Upper lobe of right lung (tissue), 1 donor: ENCODE measurements around the gene LRRC3B. TPM values are rescaled to one million over a fixed set of nuclear protein-coding genes. Genes with fewer than 3 reads are reported as not detected.

Source experiments
- ATAC-seq: fragments of 200-7000 bp; cut with Tn5 transposase; one replicate; pipeline ENCODE4 v1.9.1; 2020; ENCODE audit warnings: mild to moderate bottlenecking, moderate library complexity
- DNase-seq: peaks from one replicate; pipeline ENCODE4 v3.0.0-alpha.2; 2020
- H3K27ac ChIP-seq: fragments of 200-600 bp; one replicate; pipeline ENCODE4 v1.8.0; 2022
- H3K27me3 ChIP-seq: fragments of 200-600 bp; one replicate; pipeline ENCODE4 v1.8.0; 2022; ENCODE audit warnings: mild to moderate bottlenecking
- H3K36me3 ChIP-seq: fragments of 200-600 bp; one replicate; pipeline ENCODE4 v1.8.0; 2022
- H3K4me1 ChIP-seq: fragments of 200-600 bp; one replicate; pipeline ENCODE4 v1.8.0; 2022
- H3K4me3 ChIP-seq: fragments of 200-600 bp; one replicate; pipeline ENCODE4 v1.8.0; 2022; ENCODE audit warnings: mild to moderate bottlenecking
- H3K9me3 ChIP-seq: fragments of 200-600 bp; one replicate; pipeline ENCODE4 v1.8.0; 2022
- intact Hi-C: fragments of 100-400 bp; cut with DNase I; formaldehyde crosslinking; loops from one replicate; pipeline ENCODE4 v1.11.0; 2022
- total RNA-seq: library from RNA; stranded (reverse); fragmentation: NEBNext Ultra II Directional; extraction: Animal tissue kit (Norgen Biotek cat#: 25700); gene quantifications from one replicate; pipeline ENCODE4 v1.2.1, GENCODE V29; 2021
- TF ChIP-seq, protein P1 (sequence below): fragments of 200-600 bp; IDR thresholded peaks from one replicate; pipeline ENCODE4 v1.8.0; 2022; ENCODE audit warnings: antibody characterized with exemption
- donor health status: DM: no; HTN: yes; CAD: no; lungs with severe emphysema.

Gene LRRC3B
- total RNA-seq, 1 donor from 2014 or later: 0.09 TPM

DNA sequence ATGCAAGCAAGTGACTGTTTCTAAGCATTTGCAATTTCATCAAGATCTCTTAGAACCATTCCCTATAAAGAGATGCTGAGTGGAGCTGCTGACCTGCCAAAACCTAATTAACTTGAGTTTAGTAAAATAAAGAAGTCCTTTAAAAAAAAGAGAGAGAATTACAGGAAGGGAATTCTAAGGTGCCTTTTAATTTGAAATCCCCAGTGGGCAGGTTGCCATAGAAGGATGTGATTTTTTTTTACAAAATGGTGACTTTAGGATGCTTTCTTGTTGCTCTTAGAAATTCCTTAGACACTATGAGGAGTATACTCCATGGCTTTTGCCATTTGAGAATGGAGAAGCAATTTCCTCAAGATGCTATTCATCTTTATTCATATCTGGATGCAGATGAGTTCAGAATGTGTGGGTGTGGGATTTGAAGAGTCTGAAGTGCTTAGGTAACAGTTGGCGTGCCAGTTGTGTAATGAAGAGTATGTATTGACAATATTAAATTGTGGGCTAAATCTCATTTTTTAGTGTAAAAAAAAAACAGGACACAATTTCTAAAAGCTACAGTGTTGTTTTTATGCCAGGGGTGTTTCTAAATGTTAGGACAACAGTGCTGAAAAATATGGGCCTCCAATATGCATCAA lies 13.6 kb downstream of the LRRC3B start:
- no peaks in the 10 kb centered on the region for H3K27me3 ChIP-seq
- no peak overlapping the region for H3K27ac ChIP-seq
- no peaks in the 10 kb centered on the region for H3K4me1 ChIP-seq
- no peak overlapping the region for H3K4me3 ChIP-seq
- H3K36me3 ChIP-seq: no peaks in the 10 kb centered on the region
- TF ChIP-seq, protein P1, sequence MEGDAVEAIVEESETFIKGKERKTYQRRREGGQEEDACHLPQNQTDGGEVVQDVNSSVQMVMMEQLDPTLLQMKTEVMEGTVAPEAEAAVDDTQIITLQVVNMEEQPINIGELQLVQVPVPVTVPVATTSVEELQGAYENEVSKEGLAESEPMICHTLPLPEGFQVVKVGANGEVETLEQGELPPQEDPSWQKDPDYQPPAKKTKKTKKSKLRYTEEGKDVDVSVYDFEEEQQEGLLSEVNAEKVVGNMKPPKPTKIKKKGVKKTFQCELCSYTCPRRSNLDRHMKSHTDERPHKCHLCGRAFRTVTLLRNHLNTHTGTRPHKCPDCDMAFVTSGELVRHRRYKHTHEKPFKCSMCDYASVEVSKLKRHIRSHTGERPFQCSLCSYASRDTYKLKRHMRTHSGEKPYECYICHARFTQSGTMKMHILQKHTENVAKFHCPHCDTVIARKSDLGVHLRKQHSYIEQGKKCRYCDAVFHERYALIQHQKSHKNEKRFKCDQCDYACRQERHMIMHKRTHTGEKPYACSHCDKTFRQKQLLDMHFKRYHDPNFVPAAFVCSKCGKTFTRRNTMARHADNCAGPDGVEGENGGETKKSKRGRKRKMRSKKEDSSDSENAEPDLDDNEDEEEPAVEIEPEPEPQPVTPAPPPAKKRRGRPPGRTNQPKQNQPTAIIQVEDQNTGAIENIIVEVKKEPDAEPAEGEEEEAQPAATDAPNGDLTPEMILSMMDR: no peak
- H3K9me3 ChIP-seq: no peaks in the 10 kb centered on the region
- ATAC-seq: no peak
- intact Hi-C loops: no loop called here
- no peak for DNase-seq

DNA sequence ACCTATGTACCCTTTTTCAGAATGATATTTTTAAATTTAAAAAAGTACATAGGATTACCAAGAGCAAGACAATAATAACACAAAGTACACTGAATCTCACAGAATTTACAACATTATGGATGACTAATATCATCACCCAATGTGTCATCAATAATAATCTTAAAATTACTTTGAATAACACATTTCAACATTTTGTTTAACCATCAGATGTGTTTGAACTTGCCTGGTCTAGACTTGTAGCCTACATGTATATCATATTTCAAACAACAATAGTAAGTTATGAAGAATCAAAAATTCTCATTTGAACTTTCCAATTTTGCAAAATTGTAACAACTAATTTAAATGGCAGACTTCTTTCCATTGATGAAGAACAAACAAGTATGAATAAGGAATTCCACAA lies 15.1 kb downstream of the LRRC3B start:
- TF ChIP-seq, protein P1: no peak
- no peak for DNase-seq
- H3K9me3 ChIP-seq: no peaks in the 10 kb centered on the region
- H3K27me3 ChIP-seq: no peaks in the 10 kb centered on the region
- intact Hi-C loops: no loop called here
- no peaks in the 10 kb centered on the region for H3K36me3 ChIP-seq
- H3K4me1 ChIP-seq: no peaks in the 10 kb centered on the region
- H3K27ac ChIP-seq: no peak overlapping the region
- no peak for ATAC-seq
- H3K4me3 ChIP-seq: no peak overlapping the region

DNA sequence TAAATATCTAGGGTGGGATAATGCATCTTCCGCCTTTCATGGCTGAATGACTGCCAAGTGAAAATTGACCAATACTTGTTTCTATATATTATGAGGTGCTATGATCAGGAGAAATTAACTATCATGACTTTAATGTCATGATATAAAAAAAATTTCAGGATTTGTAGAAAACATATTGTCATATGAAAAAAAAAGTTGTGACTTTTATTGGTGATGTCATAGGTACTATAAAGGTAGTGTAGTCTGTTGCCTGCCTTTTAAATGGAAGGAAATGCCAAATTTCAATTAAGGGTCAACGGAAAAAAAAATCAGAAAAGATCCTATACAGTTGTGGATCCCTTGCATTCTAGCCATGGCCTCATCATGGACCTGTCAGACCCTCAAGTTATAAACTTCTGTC lies 15.5 kb downstream of the LRRC3B start:
- Histone ChIP-seq H3K4me3 (no peak overlapping the region), H3K4me1 (no peaks in the 10 kb centered on the region), H3K9me3 (no peaks in the 10 kb centered on the region), H3K27me3 (no peaks in the 10 kb centered on the region), H3K27ac (no peak overlapping the region), H3K36me3 (no peaks in the 10 kb centered on the region)
- ATAC-seq (no peak), DNase-seq (no peak)
- TF ChIP-seq, protein P1: no peak
- intact Hi-C loops: no loop called here

DNA sequence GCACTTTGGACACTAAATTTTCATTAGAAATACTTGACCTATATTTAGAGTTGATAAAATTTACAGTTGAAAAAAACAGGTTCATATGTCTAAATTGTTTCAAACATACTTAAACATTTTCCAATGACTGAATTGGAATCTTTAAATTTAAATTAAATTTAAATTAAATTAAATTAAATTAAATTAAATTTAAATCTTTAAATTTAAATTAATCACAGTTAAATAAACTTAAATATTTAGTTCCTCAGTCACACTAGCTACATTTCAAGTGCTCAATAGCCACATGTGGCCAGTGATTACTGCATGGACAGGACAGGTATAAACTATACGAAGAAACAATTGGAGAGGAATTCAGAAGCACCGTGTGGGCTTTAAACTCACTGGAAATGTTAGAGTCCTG lies 16.8 kb downstream of the LRRC3B start:
- H3K36me3 ChIP-seq: no peaks in the 10 kb centered on the region
- no peaks in the 10 kb centered on the region for H3K4me1 ChIP-seq
- H3K4me3 ChIP-seq: no peak overlapping the region
- no peaks in the 10 kb centered on the region for H3K27me3 ChIP-seq
- DNase-seq (no peak), ATAC-seq (no peak)
- H3K27ac ChIP-seq: no peak overlapping the region
- H3K9me3 ChIP-seq: no peaks in the 10 kb centered on the region
- TF ChIP-seq, protein P1: no peak
- intact Hi-C loops: no loop called here

DNA sequence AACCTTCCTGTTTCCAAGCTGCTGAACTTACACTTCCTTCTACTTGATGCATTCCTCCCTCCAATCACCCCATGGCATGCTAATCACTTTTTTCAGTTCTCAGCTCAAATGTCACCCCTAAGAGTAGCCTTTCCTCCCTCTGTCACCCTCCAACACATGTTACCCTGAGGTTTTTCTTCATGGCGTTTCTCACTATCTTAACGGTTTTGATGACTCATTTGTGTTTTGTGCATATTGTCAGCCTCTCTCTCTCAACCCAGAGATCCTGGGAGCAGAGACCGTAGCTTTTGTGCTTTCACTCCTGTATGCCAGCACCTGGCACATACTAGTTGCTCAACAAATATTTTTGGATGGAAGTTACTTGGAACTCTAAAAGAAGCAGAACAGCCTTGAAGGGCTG lies 24.5 kb downstream of the LRRC3B start:
- Histone ChIP-seq H3K36me3 (no peaks in the 10 kb centered on the region), H3K4me3 (no peak overlapping the region), H3K27ac (no peak overlapping the region), H3K4me1 (no peaks in the 10 kb centered on the region), H3K27me3 (no peaks in the 10 kb centered on the region), H3K9me3 (no peaks in the 10 kb centered on the region)
- ATAC-seq (no peak), DNase-seq (no peak)
- intact Hi-C loops: no loop called here
- TF ChIP-seq, protein P1: no peak

DNA sequence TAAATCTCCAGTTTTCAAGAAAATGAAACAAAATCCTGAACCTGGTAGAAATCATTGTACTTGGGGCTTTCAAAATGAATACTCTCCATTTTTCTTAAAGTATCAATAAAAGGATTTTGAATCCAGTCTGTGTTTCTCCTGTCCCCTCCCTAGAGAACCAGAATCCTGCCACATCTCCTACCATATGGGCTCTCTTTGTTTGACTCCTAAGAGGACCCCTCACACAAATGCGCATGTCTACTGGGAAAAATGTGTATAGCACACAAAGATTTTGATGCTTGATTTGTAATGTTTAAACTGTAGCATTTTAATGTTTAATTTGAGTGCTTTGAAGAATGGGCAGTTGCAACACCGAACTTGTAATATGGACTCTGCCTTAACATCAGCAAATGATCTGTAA lies 25.9 kb downstream of the LRRC3B start:
- no peaks in the 10 kb centered on the region for H3K4me1 ChIP-seq
- ATAC-seq: no peak
- intact Hi-C loops: no loop called here
- no peak for DNase-seq
- no peak overlapping the region for H3K4me3 ChIP-seq
- H3K36me3 ChIP-seq: no peaks in the 10 kb centered on the region
- no peaks in the 10 kb centered on the region for H3K9me3 ChIP-seq
- no peak overlapping the region for H3K27ac ChIP-seq
- no peaks in the 10 kb centered on the region for H3K27me3 ChIP-seq
- TF ChIP-seq, protein P1: no peak
